GM18907 (cell line): ENCODE measurements around the gene RPS23.
"Not testable (repeated sequence)": the region's sequence is repeated elsewhere in the genome, so short reads cannot be mapped to it uniquely, and the experiment has no call there.

Experiments used
- ATAC-seq: cut with Tn5 transposase; IDR thresholded peaks from one replicate; pipeline ENCODE4 v1.9.1; 2021; ENCODE audit warnings: mild to moderate bottlenecking, moderate library complexity; ENCODE audit not compliant: unreplicated experiment

The RPS23 gene

DNA sequence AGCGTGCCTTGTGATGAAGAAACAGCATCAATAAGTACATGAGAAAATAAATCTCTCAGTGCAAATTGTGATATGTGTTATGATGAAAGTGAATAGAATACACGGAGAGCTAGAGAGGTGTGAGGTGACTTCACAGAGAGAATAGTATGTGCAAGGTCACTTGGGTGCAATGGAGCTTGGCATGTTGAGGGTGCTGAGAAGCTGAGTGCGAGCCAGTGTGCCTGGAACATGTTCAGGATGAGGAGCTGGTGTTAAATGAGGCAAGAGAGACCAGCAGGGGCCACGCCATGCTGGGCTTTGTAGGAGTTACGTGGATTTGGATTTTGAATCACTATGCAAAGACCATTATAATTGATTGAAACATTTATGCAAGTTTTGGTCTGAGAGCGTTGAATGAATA lies 12.8 kb upstream of the RPS23 start:
- ATAC-seq: no peak

DNA sequence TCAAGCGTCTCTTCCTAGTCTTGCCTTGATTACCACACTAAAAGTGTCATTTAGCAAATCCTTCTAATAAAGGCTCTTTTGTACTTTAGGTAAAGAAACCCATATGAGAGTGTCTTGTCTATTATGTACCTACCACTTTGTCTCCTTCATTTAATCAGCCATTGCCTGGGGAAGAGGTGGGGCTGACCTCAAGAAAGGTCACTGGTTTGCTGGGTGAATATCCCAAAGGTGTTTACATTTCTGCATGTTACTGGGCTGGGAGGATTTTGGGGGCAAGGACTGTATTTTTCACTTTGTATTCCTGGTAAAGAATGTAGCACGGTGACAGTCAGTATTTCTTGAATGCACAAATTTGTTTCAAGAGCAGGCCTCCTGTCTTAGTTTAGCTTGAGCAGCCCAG lies 11.9 kb upstream of the RPS23 start:
- no peak for ATAC-seq

DNA sequence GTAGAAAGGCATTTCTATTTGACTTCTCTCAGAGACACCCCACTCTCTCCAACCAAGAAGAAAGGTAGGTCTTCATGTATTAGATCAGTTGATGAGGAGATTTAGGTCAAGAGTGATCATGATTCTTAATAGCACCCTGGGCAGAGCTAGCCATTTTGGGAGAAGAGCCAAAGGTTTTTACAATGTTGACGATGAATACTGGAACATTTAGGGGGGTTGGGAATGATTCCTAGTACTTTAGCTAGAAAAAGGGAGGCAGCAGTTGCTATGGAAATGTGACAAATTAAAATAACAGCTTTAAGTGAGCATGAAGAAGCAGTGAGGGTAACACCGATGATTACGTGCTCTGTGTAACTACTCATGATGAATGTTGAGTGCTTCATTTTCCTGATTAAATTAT lies 9.5 kb upstream of the RPS23 start:
- ATAC-seq: no peak

DNA sequence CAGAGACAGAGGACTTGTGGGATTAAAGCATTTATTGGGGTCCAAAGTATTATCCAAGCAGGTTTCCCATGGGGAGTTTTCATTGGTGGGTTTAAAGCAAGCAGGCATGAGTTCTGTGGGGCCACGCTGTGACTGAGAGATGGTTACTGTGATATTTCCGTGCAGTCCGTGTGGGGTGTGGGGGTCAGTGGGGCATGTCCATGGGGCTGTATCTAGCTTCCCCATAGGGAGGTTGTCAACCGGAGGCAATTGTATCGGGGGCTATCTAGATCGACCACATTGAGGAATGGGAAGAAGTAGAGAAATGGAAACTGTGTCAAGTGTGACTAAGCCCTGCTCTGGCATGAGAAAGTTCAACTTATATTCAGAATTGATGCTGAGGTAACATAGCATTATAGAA lies 7.1 kb upstream of the RPS23 start:
- ATAC-seq: no peak

DNA sequence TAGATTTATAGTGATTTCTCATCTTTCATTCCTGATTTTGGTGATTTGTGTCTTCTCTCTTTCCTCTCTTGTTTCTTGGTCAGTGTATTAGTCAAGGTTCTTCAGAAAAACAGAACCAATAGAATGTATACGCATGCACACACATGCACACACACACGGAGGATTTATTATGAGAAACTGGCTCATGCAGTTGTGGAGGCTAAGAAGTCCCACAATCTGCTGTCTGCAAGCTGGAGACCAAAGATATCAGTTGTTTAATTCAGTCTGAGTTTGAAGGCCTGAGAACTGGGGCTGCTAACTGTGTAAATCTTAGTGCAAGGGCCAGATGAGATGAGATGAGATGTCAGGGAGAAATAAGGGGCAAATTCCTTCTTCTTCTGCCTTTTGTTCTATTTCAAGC lies 5.7 kb upstream of the RPS23 start:
- ATAC-seq: no peak

DNA sequence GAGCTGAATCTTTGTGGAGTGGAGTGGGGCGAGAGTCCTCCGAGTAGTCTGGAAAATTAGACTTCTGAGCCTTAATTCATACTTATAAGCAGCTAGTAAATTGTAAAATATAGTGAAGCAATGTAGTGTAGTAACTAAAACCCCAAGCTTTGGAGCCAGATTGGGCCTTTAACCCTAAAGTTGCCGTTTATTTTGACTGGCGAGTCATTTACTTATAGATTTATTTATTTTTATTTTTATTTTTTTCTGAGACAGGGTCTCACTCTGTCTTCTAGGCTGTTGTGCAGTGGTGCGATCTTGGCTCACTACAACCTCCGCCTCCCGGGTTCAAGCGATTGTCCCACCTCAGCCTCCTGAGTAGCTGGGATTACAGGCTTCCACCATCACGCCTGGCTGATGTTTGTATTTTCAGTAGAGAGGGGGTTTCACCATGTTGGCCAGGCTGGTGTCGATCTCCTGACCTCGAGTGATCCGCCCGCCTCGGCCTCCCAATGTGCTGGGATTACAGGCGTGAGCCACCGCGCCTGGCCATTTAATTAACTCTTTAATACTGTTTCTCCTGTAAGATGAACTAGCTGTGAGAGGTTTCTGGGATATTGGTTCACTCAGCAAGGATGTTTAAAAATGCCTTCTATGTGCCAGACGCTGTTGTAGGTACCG lies 687 bp upstream of the RPS23 start:
- no peak for ATAC-seq

DNA sequence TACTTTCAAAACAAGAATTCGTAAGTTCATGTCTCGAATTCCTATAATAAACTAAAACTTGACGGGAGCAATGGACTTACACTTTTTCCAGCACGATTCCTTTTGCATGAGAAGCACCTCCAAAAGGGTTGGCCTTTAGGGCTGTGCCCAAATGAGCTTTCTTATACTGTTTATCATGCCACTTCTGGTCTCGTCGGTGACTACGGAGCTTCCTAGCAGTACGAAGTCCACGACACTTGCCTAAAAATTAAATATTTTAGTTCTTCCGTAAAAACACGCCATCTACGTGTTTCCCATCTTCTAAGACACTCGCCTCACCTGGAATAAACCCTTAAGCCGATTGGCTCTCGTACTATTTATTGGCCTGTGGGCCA lies 554 bp downstream of the RPS23 start:
- ATAC-seq: no peak

DNA sequence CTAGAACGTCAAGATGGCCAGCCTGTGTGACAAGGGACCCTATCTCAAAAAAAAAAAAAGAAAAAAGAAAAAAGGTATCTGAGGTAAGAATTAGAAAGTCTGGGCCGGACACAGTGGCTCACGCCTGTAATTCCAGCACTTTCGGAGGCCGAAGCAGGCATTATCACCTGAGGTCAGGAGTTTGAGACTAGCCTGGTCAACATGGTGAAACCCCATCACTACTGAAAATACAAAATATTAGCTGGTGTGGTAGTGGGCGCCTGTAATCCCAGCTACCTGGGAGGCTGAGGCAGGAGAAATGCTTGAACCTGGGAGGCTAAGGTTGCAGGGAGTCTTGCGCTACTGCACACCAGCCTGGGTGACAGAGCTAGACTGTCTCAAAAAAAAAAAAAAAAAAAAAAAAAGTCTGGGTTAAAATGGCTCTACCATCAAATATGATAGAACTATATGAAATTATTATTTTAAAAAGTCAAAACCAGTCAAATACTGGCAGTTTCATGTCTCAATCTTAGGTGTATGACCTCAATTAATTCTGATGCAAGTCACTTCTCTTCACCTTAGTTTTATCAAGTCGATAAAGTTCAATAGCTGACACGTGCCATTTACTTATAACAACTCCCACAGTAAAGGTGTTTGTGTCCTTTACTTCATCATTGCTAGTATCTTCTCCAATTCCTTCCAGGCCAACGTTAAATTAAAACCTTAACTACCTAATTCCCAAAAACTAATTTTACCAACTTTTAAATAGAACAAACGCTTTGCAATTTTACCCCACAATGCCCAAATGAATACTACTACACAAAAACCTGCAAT lies 1.1 kb downstream of the RPS23 start:
- no peak for ATAC-seq

DNA sequence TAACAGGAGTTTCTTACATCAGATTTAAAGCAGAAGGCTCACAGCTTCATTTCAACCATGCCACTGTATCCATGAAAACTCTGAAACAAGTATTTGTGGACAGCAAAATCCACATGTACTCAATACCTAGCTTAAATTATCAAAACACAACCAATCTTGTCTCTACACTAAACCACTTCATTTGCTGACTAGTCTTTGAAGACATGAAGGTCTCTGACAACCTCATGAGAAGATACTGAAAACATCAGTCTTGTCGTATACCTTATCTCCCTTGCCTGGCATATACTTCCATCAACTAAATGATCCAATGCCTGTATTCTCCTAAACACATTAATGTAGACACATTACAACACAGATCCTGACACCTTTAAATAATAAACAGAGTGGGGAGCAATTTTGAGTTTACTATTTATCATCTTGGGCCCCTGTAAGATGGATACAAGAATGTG lies 2.9 kb downstream of the RPS23 start:
- ATAC-seq: no peak

DNA sequence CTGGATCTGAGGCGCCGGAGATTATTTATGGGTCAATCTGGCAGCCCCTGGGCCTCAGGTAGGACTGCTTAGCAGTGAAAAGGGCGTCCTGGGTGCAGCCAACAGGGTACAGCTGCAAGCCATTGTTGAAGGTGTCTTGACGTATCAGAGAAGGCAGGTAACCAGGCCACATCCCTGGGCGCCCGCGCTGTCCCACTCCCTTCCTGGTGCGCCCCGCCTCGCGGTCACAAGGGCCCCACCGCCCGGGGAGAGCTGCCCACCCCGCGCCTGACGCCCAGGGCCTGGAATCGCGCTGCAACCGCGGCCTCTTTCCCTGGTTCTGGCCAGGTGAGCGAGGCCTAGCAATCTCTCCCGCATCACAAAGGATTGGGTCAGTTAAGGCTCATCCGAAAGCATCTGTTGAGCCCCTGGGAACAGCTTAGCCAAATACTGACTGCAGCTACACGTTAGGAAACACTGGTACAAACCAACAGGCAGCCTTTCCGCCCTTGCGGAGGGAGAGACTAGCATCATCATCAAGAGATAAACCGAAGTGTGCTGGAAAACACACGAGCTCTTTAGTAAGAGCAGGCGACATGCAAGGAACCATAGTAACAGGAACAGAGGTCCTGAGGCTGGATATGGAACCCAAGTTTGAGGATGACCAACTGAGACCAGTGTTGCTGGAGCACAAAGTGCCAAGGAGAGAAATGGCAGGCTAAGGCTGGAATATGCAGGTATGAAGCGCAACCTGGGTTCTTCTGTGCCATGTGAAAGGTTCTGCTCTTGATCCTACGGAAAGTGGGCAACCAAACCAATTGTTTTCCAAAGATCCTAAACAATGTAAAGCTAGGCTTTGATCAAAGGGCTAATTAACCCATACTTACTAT lies 3.6 kb downstream of the RPS23 start:
- ATAC-seq: no peak

DNA sequence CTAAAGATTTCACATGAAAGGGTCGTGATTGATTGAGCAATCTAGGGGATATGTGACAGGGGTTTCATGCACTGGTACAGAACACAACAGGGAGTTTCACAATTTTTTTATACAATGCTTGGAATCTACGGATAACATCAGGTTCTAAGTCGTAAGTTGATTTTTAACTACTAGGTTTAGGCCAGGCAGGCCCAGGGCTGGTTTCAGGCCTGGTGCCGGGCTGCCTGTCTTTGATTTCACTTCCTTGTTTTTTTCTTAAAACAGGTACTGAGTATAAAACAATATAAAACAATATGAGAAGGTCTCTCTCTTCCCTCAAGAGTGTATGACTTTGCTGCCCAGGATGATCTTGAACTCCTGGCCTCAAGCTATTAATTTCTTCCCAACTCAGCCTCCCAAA lies 4.7 kb downstream of the RPS23 start:
- not testable (repeated sequence) for ATAC-seq

DNA sequence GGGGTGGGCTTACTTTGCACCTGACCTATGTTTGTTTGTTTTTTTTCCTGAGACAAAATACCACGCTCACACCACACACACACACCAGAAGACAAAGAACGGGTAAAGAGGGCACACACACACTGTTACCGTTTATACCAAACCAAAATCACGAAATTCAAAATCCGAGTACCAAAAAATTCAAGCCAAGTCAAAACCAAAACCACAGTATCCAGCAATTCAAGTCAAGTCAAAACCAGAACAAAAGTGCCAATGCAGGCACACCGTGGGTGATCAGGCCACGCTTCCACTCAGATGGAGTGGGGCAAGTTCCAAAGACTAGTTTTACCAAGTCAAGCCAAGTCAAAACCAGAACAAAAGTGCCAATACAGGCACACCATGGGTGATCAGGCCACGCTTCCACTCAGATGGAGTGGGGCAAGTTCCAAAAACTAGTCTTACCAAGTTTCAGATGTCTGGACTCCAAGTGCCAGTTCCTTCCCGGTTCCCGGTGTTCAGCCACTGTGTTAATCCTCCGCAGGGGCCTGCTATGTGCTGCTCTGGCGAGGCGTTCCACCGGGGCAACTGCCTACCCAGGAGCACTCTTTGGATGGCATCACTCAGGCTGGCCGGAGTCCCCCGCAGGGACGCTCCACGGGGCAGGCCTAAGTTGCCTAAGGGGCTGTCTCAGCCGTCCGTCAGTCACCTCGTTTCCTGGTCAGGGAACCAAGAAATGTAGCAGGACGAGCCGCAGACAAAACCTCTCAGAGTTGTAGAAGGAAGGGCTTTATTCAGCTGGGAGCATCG lies 5.4 kb downstream of the RPS23 start:
- not testable (repeated sequence) for ATAC-seq

DNA sequence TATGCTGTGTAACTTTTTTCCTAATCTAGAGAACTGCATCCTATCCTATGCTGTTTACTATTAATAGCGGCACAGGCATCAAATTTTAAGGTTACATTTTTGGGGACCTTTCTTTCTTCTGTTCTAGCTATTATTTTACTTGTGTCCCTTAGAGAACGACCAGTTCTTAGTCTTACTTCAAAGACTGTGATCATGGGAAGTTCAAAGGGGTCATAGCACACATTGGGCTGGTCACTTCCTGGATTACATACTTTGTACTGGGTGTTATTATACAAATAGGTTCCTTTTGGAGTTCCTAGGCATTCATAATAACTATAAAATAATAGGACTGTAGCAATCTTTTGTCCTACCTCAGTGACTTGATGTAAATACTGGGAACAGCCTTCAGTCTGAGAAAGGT lies 8.8 kb downstream of the RPS23 start:
- not testable (repeated sequence) for ATAC-seq

DNA sequence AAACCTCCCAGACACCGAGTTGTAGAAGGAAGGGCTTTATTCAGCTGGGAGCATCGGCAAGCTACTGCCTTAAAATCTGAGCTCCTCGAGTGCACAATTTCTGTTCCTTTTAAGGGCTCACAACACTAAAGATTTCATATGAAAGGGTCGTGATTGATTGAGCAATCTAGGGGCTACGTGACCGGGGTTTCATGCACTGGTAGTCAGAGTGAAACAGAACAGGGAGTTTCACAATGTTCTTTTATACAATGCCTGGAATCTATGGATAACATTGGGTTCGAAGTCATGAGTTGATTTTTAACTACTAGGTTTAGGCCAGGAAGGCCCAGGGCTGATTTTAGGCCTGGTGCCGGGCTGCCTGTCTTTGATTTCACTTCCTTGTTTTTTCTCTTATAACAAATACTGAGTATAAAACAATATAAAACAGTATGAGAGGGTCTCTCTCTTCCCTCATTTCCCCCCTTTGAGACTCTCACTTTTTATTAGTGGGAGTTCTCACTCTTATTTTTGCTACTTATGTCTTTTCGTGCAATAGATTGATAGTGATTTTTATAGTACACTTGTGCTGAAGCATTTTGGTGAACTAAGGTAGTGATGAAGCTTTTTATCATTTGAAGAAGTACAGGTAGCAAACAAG lies 10.7 kb downstream of the RPS23 start:
- not testable (repeated sequence) for ATAC-seq

DNA sequence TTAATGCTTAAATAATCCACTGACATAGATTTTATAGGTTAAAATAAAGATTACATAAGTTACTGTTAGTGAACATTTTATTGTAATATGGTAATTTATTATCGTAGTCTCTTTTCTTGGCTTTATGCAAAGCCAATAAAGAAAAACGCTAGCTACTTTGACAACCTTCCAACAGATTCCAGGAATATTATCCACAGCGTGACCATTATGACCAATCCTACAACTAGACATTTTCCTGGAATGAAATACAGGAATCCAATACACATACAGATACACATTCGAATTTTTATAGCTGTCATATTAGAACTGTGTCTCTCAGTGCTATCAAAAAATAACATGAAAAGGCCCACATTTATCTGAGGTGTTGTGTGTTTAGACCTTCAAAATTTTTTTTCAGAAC lies 13.1 kb downstream of the RPS23 start:
- ATAC-seq: no peak

DNA sequence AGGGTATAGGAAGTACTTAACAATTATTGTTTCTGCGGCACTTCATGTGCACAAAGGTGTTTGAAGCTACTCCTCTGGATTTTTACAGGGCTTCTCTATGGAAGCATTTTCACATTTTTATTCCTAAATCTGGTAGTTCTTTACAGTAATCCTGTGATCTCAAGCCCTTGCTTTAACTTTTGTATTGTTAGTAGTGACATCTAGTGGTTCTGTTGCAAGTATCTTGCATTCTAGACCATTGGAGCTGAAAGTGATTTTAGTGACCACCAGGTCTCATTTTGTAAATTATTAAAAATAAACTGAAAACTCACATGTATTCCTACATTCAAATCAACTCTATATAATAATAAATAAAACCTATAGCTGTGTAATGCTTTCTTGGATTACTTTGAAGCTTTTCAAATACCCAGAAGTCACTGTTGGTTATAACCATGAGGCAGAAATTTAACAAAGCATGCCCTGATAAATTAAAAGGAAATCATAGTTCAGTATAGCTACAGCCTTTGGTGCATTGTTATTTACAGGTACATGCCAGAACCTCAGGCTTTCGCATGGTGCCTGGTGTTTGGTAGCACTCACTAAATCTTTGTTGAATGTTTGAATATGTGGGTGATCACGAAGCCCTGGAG lies 18.9 kb downstream of the RPS23 start:
- ATAC-seq: peak; percentile 46

DNA sequence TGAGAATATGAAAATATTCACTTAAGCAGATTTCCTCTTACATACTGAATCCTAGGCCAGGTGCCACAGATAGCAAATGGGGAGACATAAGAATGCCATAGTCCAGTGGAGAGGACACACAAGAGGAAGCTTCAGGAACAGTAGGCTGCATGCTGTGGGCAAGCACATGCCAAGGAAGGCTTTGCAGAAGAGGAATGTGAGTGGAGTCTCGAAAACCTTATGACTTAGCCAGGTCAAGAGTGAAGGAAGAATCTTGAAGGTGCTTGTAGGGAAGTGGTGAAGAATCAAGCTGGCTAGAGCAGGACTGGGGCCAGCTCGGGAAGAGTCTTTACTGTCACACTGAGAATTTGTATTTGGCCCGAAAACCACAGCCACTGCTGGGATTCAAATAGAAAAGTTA lies 20.4 kb downstream of the RPS23 start:
- ATAC-seq: no peak

DNA sequence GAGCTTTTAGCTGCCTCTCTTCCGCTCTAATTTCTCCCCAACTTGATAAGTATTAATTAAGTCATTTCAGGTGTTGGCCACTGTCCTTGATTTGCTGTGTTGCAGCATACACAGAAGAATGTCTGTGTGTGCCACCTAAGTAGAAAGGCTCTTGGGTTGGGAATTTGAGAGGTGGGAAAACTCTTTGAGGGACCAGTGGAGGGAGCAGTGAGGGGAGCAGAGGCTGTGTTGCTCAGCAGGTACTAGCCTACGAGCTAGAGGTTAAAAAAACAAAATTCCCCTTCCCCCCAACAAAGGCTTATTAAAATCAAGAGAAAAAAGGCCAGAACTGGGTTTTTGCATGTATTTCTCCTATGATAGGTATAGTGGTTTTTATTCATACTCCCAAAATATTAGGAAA lies 20.9 kb downstream of the RPS23 start:
- ATAC-seq: no peak

DNA sequence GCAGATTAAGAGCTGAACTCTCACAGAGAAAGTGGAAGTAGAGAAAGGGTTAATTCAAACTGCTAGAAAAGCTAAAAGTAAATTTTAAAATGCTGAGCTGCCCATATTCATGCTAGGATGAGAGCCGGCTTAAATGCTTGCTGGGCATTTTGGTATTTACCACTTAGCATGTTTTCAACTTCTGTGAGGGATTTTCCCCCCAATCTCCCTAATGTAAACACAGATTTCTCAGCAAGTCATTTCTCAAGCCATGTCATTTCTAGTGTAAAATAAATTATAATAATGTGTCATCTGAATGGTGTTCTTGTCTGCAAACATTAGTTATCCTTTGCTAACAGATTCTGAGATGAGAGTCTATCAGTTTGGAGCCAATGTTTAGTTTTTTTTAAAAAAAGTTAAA lies 22.3 kb downstream of the RPS23 start:
- no peak for ATAC-seq

DNA sequence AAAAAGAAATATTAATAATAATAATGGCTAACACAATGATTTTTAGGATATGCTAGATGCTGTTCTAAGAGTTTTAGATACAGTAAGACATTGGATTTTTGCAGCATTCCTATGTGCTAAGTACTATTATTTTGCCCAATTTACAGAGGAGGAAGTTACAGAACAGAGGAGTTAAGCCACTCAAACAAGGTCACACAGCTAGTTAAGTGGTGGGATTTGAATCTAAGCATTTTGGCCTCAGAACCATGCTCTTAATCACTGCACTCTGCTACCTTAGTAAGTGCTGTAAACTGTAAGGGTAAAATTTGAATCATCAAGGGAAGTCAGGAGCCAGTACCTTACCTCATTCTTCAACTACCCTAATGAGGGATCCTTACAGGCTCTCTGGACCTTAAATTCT lies 25.4 kb downstream of the RPS23 start:
- no peak for ATAC-seq
